ENCODE measurements around the gene TACC3. TPM values are rescaled to one million over a fixed set of nuclear protein-coding genes. Genes with fewer than 3 reads are reported as not detected.

The TACC3 gene
- polyA plus RNA-seq, 1 experiment = 24.0 TPM

- peak; percentile 98 for TF ChIP-seq CTCF (IDR thresholded peaks at IDR 0.05; ENCODE audit: insufficient read depth, low read depth, low read length)
- no peak for DNase-seq (ENCODE audit: low read depth)
- peaks cover 9% of the 10 kb centered on the region for H3K36me3 ChIP-seq (ENCODE audit: control insufficient read depth, insufficient read depth, low read length)
- no peaks in the 10 kb centered on the region for H3K27me3 ChIP-seq (ENCODE audit: control insufficient read depth, insufficient read depth, low read length)
- no peak overlapping the region for H3K4me3 ChIP-seq (ENCODE audit: low read depth, low read length)
- POLR2A ChIA-PET = no interaction called here
- CTCF ChIA-PET = interaction anchor here (0.8 to 11.5 kb wide), 13 partner anchors 8 to 371 kb away, joined by 3 to 167 read pairs (median 5); partner anchors contain the start of gene SLBP
These were observed 5.0 kb downstream of the TACC3 start for GRCh38 chr4:1726146-1726934.

- no peaks in the 10 kb centered on the region for H3K27me3 ChIP-seq (ENCODE audit: control insufficient read depth, insufficient read depth, low read length)
- H3K36me3 ChIP-seq (ENCODE audit: control insufficient read depth, insufficient read depth, low read length) = peaks cover 9% of the 10 kb centered on the region
- POLR2A ChIA-PET = no interaction called here
- DNase-seq (ENCODE audit: low read depth) = no peak
- H3K4me3 ChIP-seq (ENCODE audit: low read depth, low read length) = no peak overlapping the region
- CTCF ChIA-PET = interaction anchor here (0.6 to 11.5 kb wide), 12 partner anchors 9 to 372 kb away, joined by 3 to 167 read pairs (median 4); partner anchors contain the start of gene SLBP
- TF ChIP-seq CTCF (IDR thresholded peaks at IDR 0.05; ENCODE audit: insufficient read depth, low read depth, low read length) = no peak
These were observed 6.1 kb downstream of the TACC3 start for GRCh38 chr4:1727117-1728031.

- Histone ChIP-seq H3K36me3 (ENCODE audit: control insufficient read depth, insufficient read depth, low read length) (peaks cover 9% of the 10 kb centered on the region), H3K4me3 (ENCODE audit: low read depth, low read length) (no peak overlapping the region), H3K27me3 (ENCODE audit: control insufficient read depth, insufficient read depth, low read length) (no peaks in the 10 kb centered on the region)
- CTCF ChIA-PET = interaction anchor here (1.1 to 11.5 kb wide), 5 partner anchors 8 to 180 kb away, joined by 3 to 167 read pairs (median 9); partner anchors contain the start of genes TACC3 and TMEM129
- POLR2A ChIA-PET = no interaction called here
- DNase-seq (ENCODE audit: low read depth) = no peak
- no peak for TF ChIP-seq CTCF (IDR thresholded peaks at IDR 0.05; ENCODE audit: insufficient read depth, low read depth, low read length)
These were observed 7.0 kb downstream of the TACC3 start for GRCh38 chr4:1728061-1728980.

GRCh38 chr4:1730532-1731135, 9.3 kb downstream of the TACC3 start:
- DNase-seq (ENCODE audit: low read depth) = no peak
- TF ChIP-seq CTCF (IDR thresholded peaks at IDR 0.05; ENCODE audit: insufficient read depth, low read depth, low read length) = no peak
- H3K36me3 ChIP-seq (ENCODE audit: control insufficient read depth, insufficient read depth, low read length) = peaks cover 9% of the 10 kb centered on the region
- H3K4me3 ChIP-seq (ENCODE audit: low read depth, low read length) = no peak overlapping the region
- ChIA-PET POLR2A (no interaction called here), CTCF (interaction anchor here (0.6 to 3.2 kb wide), 13 partner anchors 10 to 377 kb away, joined by 3 to 23 read pairs (median 6); partner anchors contain the start of genes TACC3 and TMEM129)
- no peaks in the 10 kb centered on the region for H3K27me3 ChIP-seq (ENCODE audit: control insufficient read depth, insufficient read depth, low read length)
